Measurements from ENCODE around the gene ABRAXAS1. TPM values are rescaled to one million over a fixed set of nuclear protein-coding genes. Genes with fewer than 3 reads are reported as not detected.
A peak's percentile ranks its signal among the peaks of the same experiment; 100 is the strongest.

ABRAXAS1 gene
- total RNA-seq, result 10 to 100 TPM; 11.6 to 13.1 TPM

- no peaks in the 10 kb centered on the region for H3K9me3 ChIP-seq
- H3K4me3 ChIP-seq, result peak within 1 kb of the TSS; percentile 72 to 73
- no peaks in the 10 kb centered on the region for H3K4me1 ChIP-seq (replicated peaks)
- intact Hi-C loops (cut with DNase I), result no loop called here
- DNase-seq (ENCODE audit: low spot score), result peak; percentile 94
- H3K36me3 ChIP-seq, result no peaks in the 10 kb centered on the region
- no peaks in the 10 kb centered on the region for H3K27me3 ChIP-seq (replicated peaks; ENCODE audit: insufficient read depth)
- H3K27ac ChIP-seq, result peak within 1 kb of the TSS; percentile 85 to 90
- TF ChIP-seq POLR2A (IDR thresholded peaks at IDR 0.05), result peak; percentile 85
- peak; percentile 82 for TF ChIP-seq POLR2AphosphoS5 (IDR thresholded peaks at IDR 0.05)
- TF ChIP-seq CTCF (IDR thresholded peaks at IDR 0.05), result peak in 1 of 4 experiments; percentile 10
- WGBS, result under 1% methylated on average over 79 of the region's 93 CpGs
Observed at GRCh38 chr4:83484500-83485461, at the start of gene ABRAXAS1. ABRAXAS1 (minus strand) TSS chr4:83485100; CDS start chr4:83485072, 28 bp downstream.

GRCh38 chr4:83527671-83528070 is 42.8 kb upstream of the ABRAXAS1 start:
- Histone ChIP-seq H3K27me3 (replicated peaks; ENCODE audit: insufficient read depth) (no peaks in the 10 kb centered on the region), H3K27ac (no peak overlapping the region), H3K36me3 (no peaks in the 10 kb centered on the region), H3K4me3 (no peak overlapping the region), H3K4me1 (replicated peaks) (no peaks in the 10 kb centered on the region), H3K9me3 (no peaks in the 10 kb centered on the region)
- WGBS, result 69% methylated on average over 2 of the region's 2 CpGs
- DNase-seq (ENCODE audit: low spot score), result no peak
- intact Hi-C loops (cut with DNase I), result no loop called here
- TF ChIP-seq POLR2A (IDR thresholded peaks at IDR 0.05) (no peak), POLR2AphosphoS5 (IDR thresholded peaks at IDR 0.05) (no peak), CTCF (IDR thresholded peaks at IDR 0.05) (no peak)

GRCh38 chr4:83522239-83522638 is 37.3 kb upstream of the ABRAXAS1 start:
- H3K9me3 ChIP-seq, result no peaks in the 10 kb centered on the region
- no peaks in the 10 kb centered on the region for H3K4me1 ChIP-seq (replicated peaks)
- intact Hi-C loops (cut with DNase I), result no loop called here
- 70% methylated on average over 3 of the region's 3 CpGs for WGBS
- H3K27ac ChIP-seq, result no peak overlapping the region
- H3K27me3 ChIP-seq (replicated peaks; ENCODE audit: insufficient read depth), result no peaks in the 10 kb centered on the region
- no peaks in the 10 kb centered on the region for H3K36me3 ChIP-seq
- DNase-seq (ENCODE audit: low spot score), result no peak
- TF ChIP-seq POLR2AphosphoS5 (IDR thresholded peaks at IDR 0.05) (no peak), CTCF (IDR thresholded peaks at IDR 0.05) (no peak), POLR2A (IDR thresholded peaks at IDR 0.05) (no peak)
- no peak overlapping the region for H3K4me3 ChIP-seq

- Histone ChIP-seq H3K36me3 (no peaks in the 10 kb centered on the region), H3K27me3 (replicated peaks; ENCODE audit: insufficient read depth) (no peaks in the 10 kb centered on the region), H3K9me3 (no peaks in the 10 kb centered on the region), H3K4me3 (no peak overlapping the region), H3K4me1 (replicated peaks) (no peaks in the 10 kb centered on the region), H3K27ac (no peak overlapping the region)
- WGBS, result 90% methylated on average over 3 of the region's 3 CpGs
- no peak for TF ChIP-seq POLR2A (IDR thresholded peaks at IDR 0.05)
- no peak for TF ChIP-seq POLR2AphosphoS5 (IDR thresholded peaks at IDR 0.05)
- TF ChIP-seq CTCF (IDR thresholded peaks at IDR 0.05), result no peak
- no peak for DNase-seq (ENCODE audit: low spot score)
- intact Hi-C loops (cut with DNase I), result no loop called here
Observed at GRCh38 chr4:83516042-83516772, 31.3 kb upstream of the ABRAXAS1 start.
